HL-60 (cell line): ENCODE measurements around the gene DIS3L2.
A peak's percentile ranks its signal among the peaks of the same experiment; 100 is the strongest.
"Not testable (repeated sequence)": the region's sequence is repeated elsewhere in the genome, so short reads cannot be mapped to it uniquely, and the experiment has no call there.

Experiments used
- DNase-seq, 2 experiments: peaks; one replicate each; pipeline ENCODE4 v3.0.0-alpha.2; 2010 to 2020; ENCODE audit warnings: low read depth in 1 of 2, low spot score in 1 of 2
- H3K27ac ChIP-seq: fragments of 250-450 bp; sonication (Bioruptor Pico); replicated peaks from 2 replicates; pipeline ENCODE4 v1.5.1; 2020; ENCODE audit warnings: mild to moderate bottlenecking, moderate library complexity
- H3K27me3 ChIP-seq: fragments of 250-450 bp; sonication (Bioruptor Pico); 2 replicates; pipeline ENCODE4 v1.5.1; 2021; ENCODE audit warnings: mild to moderate bottlenecking, moderate library complexity; ENCODE audit not compliant: insufficient read depth, poor library complexity, severe bottlenecking
- H3K4me3 ChIP-seq: replicated peaks from 2 replicates; pipeline ENCODE4 v1.5.1; 2011; ENCODE audit warnings: mild to moderate bottlenecking, control low read depth, low read length; ENCODE audit not compliant: insufficient read depth
- CTCF ChIP-seq: IDR thresholded peaks from one replicate; pipeline ENCODE4 v1.5.1; 2011; ENCODE audit warnings: low read length, control low read depth, inconsistent platforms; ENCODE audit not compliant: insufficient read depth
- GABPA ChIP-seq: IDR thresholded peaks from 2 replicates; pipeline ENCODE4 v1.6.1; 2012; ENCODE audit warnings: low read depth
- POLR2AphosphoS5 ChIP-seq: IDR thresholded peaks from 2 replicates; pipeline ENCODE4 v1.6.1; 2012; ENCODE audit warnings: low read depth
- SPI1 ChIP-seq: IDR thresholded peaks from 2 replicates; pipeline ENCODE4 v1.6.1; 2012; ENCODE audit warnings: low read depth, mild to moderate bottlenecking, borderline replicate concordance
- TF ChIP-seq, protein P1 (sequence below): IDR thresholded peaks from 2 replicates; pipeline ENCODE4 v1.6.1; 2012; ENCODE audit warnings: low read depth; ENCODE audit not compliant: insufficient replicate concordance

Gene DIS3L2

GRCh38 chr2:232310696-232311095 lies 349.2 kb downstream of the DIS3L2 start:
- no peak for DNase-seq
- Histone ChIP-seq H3K4me3 (no peak overlapping the region), H3K27me3 (no peaks in the 10 kb centered on the region), H3K27ac (no peak overlapping the region)
- TF ChIP-seq GABPA (no peak), SPI1 (no peak), CTCF (no peak), POLR2AphosphoS5 (no peak)
- TF ChIP-seq, protein P1, sequence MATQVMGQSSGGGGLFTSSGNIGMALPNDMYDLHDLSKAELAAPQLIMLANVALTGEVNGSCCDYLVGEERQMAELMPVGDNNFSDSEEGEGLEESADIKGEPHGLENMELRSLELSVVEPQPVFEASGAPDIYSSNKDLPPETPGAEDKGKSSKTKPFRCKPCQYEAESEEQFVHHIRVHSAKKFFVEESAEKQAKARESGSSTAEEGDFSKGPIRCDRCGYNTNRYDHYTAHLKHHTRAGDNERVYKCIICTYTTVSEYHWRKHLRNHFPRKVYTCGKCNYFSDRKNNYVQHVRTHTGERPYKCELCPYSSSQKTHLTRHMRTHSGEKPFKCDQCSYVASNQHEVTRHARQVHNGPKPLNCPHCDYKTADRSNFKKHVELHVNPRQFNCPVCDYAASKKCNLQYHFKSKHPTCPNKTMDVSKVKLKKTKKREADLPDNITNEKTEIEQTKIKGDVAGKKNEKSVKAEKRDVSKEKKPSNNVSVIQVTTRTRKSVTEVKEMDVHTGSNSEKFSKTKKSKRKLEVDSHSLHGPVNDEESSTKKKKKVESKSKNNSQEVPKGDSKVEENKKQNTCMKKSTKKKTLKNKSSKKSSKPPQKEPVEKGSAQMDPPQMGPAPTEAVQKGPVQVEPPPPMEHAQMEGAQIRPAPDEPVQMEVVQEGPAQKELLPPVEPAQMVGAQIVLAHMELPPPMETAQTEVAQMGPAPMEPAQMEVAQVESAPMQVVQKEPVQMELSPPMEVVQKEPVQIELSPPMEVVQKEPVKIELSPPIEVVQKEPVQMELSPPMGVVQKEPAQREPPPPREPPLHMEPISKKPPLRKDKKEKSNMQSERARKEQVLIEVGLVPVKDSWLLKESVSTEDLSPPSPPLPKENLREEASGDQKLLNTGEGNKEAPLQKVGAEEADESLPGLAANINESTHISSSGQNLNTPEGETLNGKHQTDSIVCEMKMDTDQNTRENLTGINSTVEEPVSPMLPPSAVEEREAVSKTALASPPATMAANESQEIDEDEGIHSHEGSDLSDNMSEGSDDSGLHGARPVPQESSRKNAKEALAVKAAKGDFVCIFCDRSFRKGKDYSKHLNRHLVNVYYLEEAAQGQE: no peak

DNA sequence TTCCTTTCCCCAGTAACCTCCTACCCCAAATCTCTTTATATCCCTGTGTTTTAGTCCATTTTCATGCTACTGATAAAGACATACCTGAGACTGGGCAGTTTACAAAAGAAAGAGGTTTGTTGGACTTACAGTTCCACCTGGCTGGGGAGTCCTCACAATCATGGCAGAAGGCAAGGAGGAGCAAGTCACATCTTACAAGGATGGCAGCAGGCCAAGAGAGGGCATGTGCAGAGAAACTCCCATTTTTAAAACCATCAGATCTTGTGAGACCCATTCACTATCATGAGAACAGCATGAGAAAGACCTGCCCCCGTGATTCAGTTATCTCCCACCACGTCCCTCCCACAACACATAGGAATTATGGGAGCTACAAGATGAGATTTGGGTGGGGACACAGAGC lies 352.1 kb downstream of the DIS3L2 start:
- DNase-seq, H3K4me3 ChIP-seq, H3K27me3 ChIP-seq, H3K27ac ChIP-seq: not testable (repeated sequence)

DNA sequence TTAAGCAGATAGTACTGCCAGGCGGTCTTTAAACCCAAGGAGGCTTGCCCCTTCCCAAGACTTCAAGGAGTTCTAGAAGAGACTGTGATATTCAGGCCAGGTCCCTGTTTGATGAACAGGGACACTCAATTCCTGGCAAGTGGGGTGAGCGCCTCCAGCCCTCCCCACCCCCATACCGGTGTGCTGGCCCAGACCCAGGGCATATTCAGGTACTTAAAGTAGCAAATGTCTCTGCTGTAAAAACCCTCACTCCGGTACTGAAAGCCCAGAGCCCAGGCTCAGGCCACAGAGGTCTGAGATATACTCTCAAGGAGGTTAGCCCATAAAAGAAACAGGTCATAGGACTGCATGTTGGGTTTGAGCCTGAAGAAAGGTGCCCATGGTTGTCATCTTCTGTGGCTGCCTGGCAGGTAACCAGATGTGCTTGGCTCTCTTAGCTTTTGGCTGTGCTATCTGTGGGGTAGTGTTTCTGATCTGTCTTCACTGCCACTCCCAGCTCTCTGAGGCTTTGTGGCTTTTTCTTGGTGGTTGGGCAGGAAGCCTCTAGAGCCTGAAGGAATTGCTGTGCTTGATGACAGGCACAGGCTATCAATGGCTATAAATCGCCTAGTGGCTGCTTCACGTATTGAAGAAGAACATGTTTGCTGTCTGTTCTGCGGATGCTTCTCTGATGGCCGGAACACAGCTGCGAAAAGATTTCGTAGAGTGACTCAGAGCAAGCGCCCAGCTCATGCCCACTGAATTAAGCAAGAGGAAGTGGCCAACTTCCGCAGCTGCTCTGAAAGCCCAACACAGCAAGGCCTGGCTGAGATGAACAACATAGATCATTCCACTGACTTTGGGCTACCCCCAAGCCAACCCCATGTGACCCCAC lies 353.8 kb downstream of the DIS3L2 start:
- TF ChIP-seq SPI1 (peak; percentile 90), GABPA (peak; percentile 44; the same call in 1 of the 2 replicates), CTCF (peak; percentile 52), POLR2AphosphoS5 (peak; percentile 94; the same call in 1 of the 2 replicates)
- TF ChIP-seq, protein P1: no peak
- Histone ChIP-seq H3K4me3 (no peak overlapping the region), H3K27ac (peak overlapping the region; percentile 63), H3K27me3 (no peaks in the 10 kb centered on the region)
- peak; percentile 93 to 97 for DNase-seq

DNA sequence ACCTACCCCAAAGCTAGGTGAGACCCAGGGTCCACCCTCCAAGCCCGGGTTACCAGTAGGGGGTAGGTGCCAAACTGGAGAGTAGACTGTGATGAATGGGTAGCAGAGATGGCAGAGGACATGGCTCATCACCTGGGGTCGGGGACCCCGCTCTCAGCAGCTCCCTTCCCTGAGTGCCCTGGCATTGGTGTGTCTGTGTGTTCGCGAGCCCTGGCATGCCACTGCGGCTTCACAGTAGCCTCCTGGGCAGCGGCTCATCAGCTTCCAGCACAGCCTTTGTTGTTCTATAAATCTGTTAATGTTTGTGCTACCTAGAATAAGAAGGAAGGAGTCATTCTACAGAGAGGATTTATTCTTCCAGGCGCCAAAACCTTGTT lies 354.4 kb downstream of the DIS3L2 start:
- Histone ChIP-seq H3K4me3 (no peak overlapping the region), H3K27me3 (no peaks in the 10 kb centered on the region), H3K27ac (peak overlapping the region; percentile 63)
- no peak for TF ChIP-seq GABPA
- no peak for TF ChIP-seq POLR2AphosphoS5
- TF ChIP-seq CTCF: no peak
- TF ChIP-seq, protein P1: no peak
- DNase-seq: no peak
